ENCODE measurements around the gene TNIP2.

DNA sequence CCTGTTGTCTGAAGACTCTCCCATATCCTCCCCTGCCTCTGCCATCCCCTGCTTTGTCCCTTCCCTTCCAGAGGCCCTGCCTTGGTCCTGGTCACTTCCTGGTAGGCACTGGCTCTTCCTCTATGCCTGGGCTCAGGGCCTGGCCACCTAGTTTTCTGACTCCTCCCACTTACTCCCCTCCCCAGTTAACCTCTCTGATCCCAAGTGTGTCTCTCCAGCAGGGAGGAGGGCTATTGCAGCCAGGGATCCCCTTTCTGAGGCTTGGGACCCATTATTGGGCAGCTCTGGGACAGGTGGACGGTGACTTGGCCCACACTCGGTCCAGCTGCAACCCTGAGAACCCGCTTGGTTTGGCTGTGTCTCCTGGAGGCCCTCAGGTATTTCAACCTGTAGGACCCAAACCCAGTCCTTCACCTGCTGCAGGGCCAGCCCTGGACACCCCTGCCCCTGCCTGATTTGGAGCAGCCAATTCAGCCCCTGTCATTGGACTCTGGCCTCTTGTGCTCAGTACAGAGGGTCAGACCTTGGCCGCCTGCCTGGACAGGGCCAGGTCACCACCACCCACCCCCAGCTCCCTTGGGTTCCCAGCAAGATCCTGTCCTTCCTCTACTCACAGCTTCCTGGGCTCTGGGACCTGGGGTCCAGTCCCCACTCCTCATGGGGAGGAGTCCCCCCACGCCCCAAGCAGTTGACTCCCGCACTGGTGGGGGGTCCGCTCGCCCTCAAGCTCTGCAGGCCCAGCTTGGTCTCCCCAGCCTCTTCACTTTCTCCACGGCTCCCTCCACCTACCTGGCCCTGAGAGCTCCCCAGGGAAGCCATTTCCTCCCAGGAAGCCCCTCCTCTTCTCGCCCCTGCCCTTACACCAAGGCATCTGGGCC is 35.6 kb upstream of the TNIP2 start:
- TF ChIP-seq, protein P1, sequence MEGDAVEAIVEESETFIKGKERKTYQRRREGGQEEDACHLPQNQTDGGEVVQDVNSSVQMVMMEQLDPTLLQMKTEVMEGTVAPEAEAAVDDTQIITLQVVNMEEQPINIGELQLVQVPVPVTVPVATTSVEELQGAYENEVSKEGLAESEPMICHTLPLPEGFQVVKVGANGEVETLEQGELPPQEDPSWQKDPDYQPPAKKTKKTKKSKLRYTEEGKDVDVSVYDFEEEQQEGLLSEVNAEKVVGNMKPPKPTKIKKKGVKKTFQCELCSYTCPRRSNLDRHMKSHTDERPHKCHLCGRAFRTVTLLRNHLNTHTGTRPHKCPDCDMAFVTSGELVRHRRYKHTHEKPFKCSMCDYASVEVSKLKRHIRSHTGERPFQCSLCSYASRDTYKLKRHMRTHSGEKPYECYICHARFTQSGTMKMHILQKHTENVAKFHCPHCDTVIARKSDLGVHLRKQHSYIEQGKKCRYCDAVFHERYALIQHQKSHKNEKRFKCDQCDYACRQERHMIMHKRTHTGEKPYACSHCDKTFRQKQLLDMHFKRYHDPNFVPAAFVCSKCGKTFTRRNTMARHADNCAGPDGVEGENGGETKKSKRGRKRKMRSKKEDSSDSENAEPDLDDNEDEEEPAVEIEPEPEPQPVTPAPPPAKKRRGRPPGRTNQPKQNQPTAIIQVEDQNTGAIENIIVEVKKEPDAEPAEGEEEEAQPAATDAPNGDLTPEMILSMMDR (IDR thresholded peaks at IDR 0.05; ENCODE audit: low read depth, low read length, missing input control) = no peak
- TF ChIP-seq RAD21 (IDR thresholded peaks at IDR 0.05) (peak in 1 of 2 donors; percentile 39), SP1 (IDR thresholded peaks at IDR 0.05) (peak; percentile 97), HNF4G (IDR thresholded peaks at IDR 0.05) (peak; percentile 98), YY1 (IDR thresholded peaks at IDR 0.05) (peak; percentile 10), TAF1 (conservative IDR thresholded peaks at IDR 0.05) (no peak)
